ENCODE results near the gene MARCHF9.

GRCh38 chr12:57765698-57766463 lies 11.0 kb downstream of the MARCHF9 start:
- no peak for TF ChIP-seq CTCF (IDR thresholded peaks at IDR 0.05; ENCODE audit: low read depth, low read length)
- no peak for TF ChIP-seq POLR2A (IDR thresholded peaks at IDR 0.05; ENCODE audit: extremely low read depth, insufficient read length)
- no peak for TF ChIP-seq MAX (IDR thresholded peaks at IDR 0.05; ENCODE audit: low read depth, low read length)

Data from NB4 (cell line).